Measurements from ENCODE around the gene NFYC. TPM values are rescaled to one million over a fixed set of nuclear protein-coding genes. Genes with fewer than 3 reads are reported as not detected.

The NFYC gene
- polyA plus RNA-seq, 6 donors from 2014 or later = 60.3 to 95.4 (median 73.0) TPM

DNA sequence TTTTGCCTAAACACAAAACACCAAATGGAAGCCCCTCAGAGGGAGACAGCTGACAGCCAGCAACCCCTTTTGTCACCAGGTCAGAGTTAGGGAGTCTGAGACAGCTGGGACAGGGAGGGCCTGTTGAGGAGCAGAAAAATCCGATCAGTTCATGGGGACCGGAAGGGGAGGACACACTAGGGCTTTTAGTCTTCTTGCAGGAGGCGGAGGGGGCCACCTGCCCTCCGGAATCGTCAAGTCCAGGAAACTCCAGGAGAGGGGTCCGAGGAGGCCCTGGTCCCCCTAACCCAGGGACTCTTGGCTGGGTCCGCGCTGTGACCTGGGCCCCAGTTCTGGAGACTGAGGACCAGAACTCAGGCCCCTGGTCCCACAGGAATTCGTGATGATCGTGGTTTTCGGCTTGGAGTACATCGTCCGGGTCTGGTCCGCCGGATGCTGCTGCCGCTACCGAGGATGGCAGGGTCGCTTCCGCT is 126.3 kb downstream of the NFYC start:
- H3K36me3 Mint-ChIP-seq = no peaks in the 10 kb centered on the region
- peaks cover 0 to 7% (median 5%) of the 10 kb centered on the region in 3 donors for H3K27me3 Mint-ChIP-seq
- H3K4me1 Mint-ChIP-seq = peaks cover 8 to 21% (median 14%) of the 10 kb centered on the region in 3 donors
- ATAC-seq (ENCODE audit: low read depth in 2 of 2) (peak; percentile 50 to 54), DNase-seq (no peak)
- no peaks in the 10 kb centered on the region for H3K9me3 Mint-ChIP-seq
- H3K4me3 Mint-ChIP-seq = peak overlapping the region; percentile 81 to 92 (median 86)
- peak overlapping the region in 3 of 6 donors; percentile 60 to 71 (median 70) for H3K27ac Mint-ChIP-seq

GRCh38 chr1:40818264-40818961 is 126.9 kb downstream of the NFYC start:
- DNase-seq = peak; percentile 78
- peaks cover 8 to 21% (median 14%) of the 10 kb centered on the region in 3 donors for H3K4me1 Mint-ChIP-seq
- H3K9me3 Mint-ChIP-seq = no peaks in the 10 kb centered on the region
- peak overlapping the region; percentile 81 to 92 (median 86) for H3K4me3 Mint-ChIP-seq
- ATAC-seq (ENCODE audit: low read depth in 2 of 2) = peak; percentile 91 to 93
- H3K27me3 Mint-ChIP-seq = peaks cover 0 to 7% (median 0%) of the 10 kb centered on the region in 3 donors
- no peaks in the 10 kb centered on the region for H3K36me3 Mint-ChIP-seq
- H3K27ac Mint-ChIP-seq = peak overlapping the region in 5 of 6 donors; percentile 60 to 87 (median 70)

GRCh38 chr1:40819101-40819500 is 127.6 kb downstream of the NFYC start:
- no peak for DNase-seq
- Mint-ChIP-seq H3K4me1 (peaks cover 8 to 21% (median 14%) of the 10 kb centered on the region in 3 donors), H3K27ac (peak overlapping the region in 1 of 6 donors; percentile 71), H3K36me3 (no peaks in the 10 kb centered on the region), H3K4me3 (peak overlapping the region; percentile 12 to 92 (median 82)), H3K27me3 (peaks cover 0 to 7% (median 0%) of the 10 kb centered on the region in 3 donors), H3K9me3 (no peaks in the 10 kb centered on the region)
- no peak for ATAC-seq (ENCODE audit: low read depth in 2 of 2)

GRCh38 chr1:40820251-40820797 is 128.8 kb downstream of the NFYC start:
- H3K4me1 Mint-ChIP-seq = peaks cover 12 to 25% (median 19%) of the 10 kb centered on the region in 3 donors
- ATAC-seq (ENCODE audit: low read depth in 2 of 2) = no peak
- peaks cover 0 to 7% (median 0%) of the 10 kb centered on the region in 3 donors for H3K27me3 Mint-ChIP-seq
- no peaks in the 10 kb centered on the region for H3K36me3 Mint-ChIP-seq
- no peak overlapping the region for H3K27ac Mint-ChIP-seq
- H3K9me3 Mint-ChIP-seq = no peaks in the 10 kb centered on the region
- no peak for DNase-seq
- H3K4me3 Mint-ChIP-seq = peak overlapping the region in 2 of 8 donors; percentile 30 to 77

Other genes with a start within 250 kb of the NFYC start
- gene ZFP69B, start 241.2 kb upstream of the NFYC start, polyA plus RNA-seq (ENCODE audit: low read depth in 6 of 6) = 1 to 10 TPM in 5 of 6 donors, not detected in 1; 1.1 to 3.2 (median 2.0) TPM
- gene ZFP69, start 214.4 kb upstream of the NFYC start, polyA plus RNA-seq (ENCODE audit: low read depth in 6 of 6) = 1 to 10 TPM in 5 of 6 donors, not detected in 1; 3.4 to 6.8 (median 6.2) TPM
- 10 to 100 TPM in 1 of 6 donors, 1 to 10 TPM in 5; 5.5 to 16.2 (median 7.4) TPM for gene EXO5, start 182.9 kb upstream of the NFYC start, polyA plus RNA-seq (ENCODE audit: low read depth in 6 of 6)
- gene ZNF684, start 160.1 kb upstream of the NFYC start, polyA plus RNA-seq (ENCODE audit: low read depth in 6 of 6) = 1 to 10 TPM; 2.7 to 5.5 (median 4.5) TPM
- gene RIMS3, start 26.0 kb upstream of the NFYC start, polyA plus RNA-seq (ENCODE audit: low read depth in 6 of 6) = 1 to 10 TPM in 5 of 6 donors, under 1 TPM in 1; 0.93 to 2.9 (median 1.8) TPM
- gene KCNQ4, start 92.1 kb downstream of the NFYC start, polyA plus RNA-seq (ENCODE audit: low read depth in 6 of 6) = under 1 TPM in 1 of 6 donors, not detected in 5; 0.11 TPM
- 1 to 10 TPM; 1.2 to 3.2 (median 2.5) TPM for gene CITED4, start 170.7 kb downstream of the NFYC start, polyA plus RNA-seq (ENCODE audit: low read depth in 6 of 6)